ENCODE data around the gene SUPV3L1. TPM values are rescaled to one million over a fixed set of nuclear protein-coding genes. Genes with fewer than 3 reads are reported as not detected.

SUPV3L1 gene
- total and polyA plus RNA-seq, 2 of the 8 experiments (the other 6 are each of a cell fraction or from before 2014, with no cell fraction given) = 34.6 to 45.6 TPM

DNA sequence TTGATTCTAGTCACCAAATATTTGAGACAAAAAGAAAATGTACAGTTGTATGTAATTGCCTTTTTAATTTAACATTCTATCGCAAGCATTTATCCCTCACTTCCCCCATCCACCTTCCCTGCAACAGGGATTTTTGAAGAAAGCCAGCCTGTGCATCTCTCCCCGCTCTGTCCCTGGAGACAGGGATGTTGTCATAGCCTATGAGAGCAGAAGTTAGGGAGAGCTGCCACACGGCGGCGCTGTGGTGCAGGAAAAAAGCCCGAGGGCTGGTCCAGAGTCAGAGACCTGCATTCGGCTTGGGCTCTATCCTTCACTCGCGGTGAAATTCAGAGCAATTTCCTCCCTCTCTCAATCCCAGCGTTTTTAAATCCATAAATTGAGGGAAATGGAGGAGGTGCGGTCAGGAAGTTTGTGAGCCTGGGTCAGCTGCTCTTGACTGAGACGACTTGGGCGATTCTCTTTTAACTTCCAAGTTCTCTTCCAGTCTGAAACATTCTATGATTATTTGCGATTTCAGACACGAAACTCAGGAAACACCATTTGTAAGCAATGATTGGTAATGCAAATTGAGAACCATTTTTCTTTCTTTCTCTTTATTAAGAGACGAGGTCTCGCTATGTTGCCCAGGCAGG lies 57.6 kb downstream of the SUPV3L1 start:
- Histone ChIP-seq H3K9ac (replicated peaks in 1 of 4; ENCODE audit: extremely low read depth in 1 of 4, low read depth in 3 of 4, low read length in 3 of 4) (no peak overlapping the region), H3K18ac (ENCODE audit: extremely low read depth, low read length) (no peak overlapping the region), H2BK120ac (replicated peaks; ENCODE audit: low read depth, low read length) (no peak overlapping the region), H3K36me3 (ENCODE audit: control insufficient read depth in 2 of 4, insufficient read depth in 4 of 4, low read length in 3 of 4) (no peaks in the 10 kb centered on the region), H4K91ac (replicated peaks; ENCODE audit: insufficient read length, low read length) (no peak overlapping the region), H3K14ac (ENCODE audit: insufficient read length) (no peak overlapping the region), H3K23ac (ENCODE audit: insufficient read length) (no peak overlapping the region), H2BK5ac (ENCODE audit: low read depth, low read length) (no peak overlapping the region), H2AFZ (ENCODE audit: low read length) (0 out of 2 replicates have a peak overlapping the region, but pooled peaks have one; percentile 62), H3K4me1 (replicated peaks in 1 of 4; ENCODE audit: control insufficient read depth in 3 of 4, insufficient read depth in 4 of 4, low read length in 3 of 4) (peaks cover 0 to 7% (median under 1%) of the 10 kb centered on the region in 4 experiments; a peak in 4 of 7 replicates), H3K4me3 (ENCODE audit: extremely low read depth in 1 of 4, insufficient read depth in 2 of 4, low read depth in 3 of 4, low read length in 4 of 4) (no peak overlapping the region), H3K27me3 (replicated peaks in 1 of 4; ENCODE audit: control insufficient read depth in 3 of 4, extremely low read depth in 1 of 4, insufficient read depth in 3 of 4, low read length in 3 of 4) (no peaks in the 10 kb centered on the region), H4K20me1 (replicated peaks in 1 of 2; ENCODE audit: control insufficient read depth in 1 of 2, insufficient read depth in 2 of 2, low read length in 2 of 2) (no peaks in the 10 kb centered on the region), H3K4me2 (ENCODE audit: insufficient read depth in 1 of 2, low read depth in 2 of 2, low read length in 2 of 2) (no peak overlapping the region), H3K9me3 (ENCODE audit: insufficient read depth in 2 of 2, low read depth in 1 of 2, low read length in 1 of 2) (no peaks in the 10 kb centered on the region), H4K8ac (ENCODE audit: extremely low read depth, insufficient read depth, low read length) (no peak overlapping the region; the same call in 1 of the 2 replicates), H2BK15ac (ENCODE audit: low read length) (no peak overlapping the region), H3K4ac (replicated peaks; ENCODE audit: insufficient read length, low read depth, low read length) (no peak overlapping the region), H3K79me1 (ENCODE audit: low read depth, low read length) (no peaks in the 10 kb centered on the region), H4K5ac (ENCODE audit: insufficient read length, low read depth, low read length) (no peak overlapping the region), H2BK12ac (ENCODE audit: low read depth, low read length) (no peak overlapping the region), H3K23me2 (ENCODE audit: low read depth, low read length) (no peaks in the 10 kb centered on the region), H3K27ac (ENCODE audit: low read depth, low read length) (no peak overlapping the region), H2BK20ac (ENCODE audit: low read length) (no peak overlapping the region; the same call in 1 of the 2 replicates), H3K56ac (replicated peaks; ENCODE audit: insufficient read length, low read depth, low read length) (no peak overlapping the region), H2AK5ac (ENCODE audit: low read depth, low read length) (no peak overlapping the region), H3K79me2 (ENCODE audit: control insufficient read depth in 1 of 2, insufficient read depth in 2 of 2, low read length in 2 of 2) (no peaks in the 10 kb centered on the region)
- WGBS, 2 experiments (ENCODE audit: extremely low coverage in 1 of 2, insufficient coverage in 1 of 2, insufficient read length in 1 of 2, insufficient replicate concordance in 2 of 2, low coverage in 1 of 2, low lambda C conversion rate in 2 of 2, missing lambda C conversion rate in 1 of 2) = 25% methylated on average over 17 of the region's 17 CpGs; no CpG with 5 or more reads in 1 of the 2 experiments
- CTCF ChIA-PET (ENCODE audit: partially characterized antibody) = interaction anchor here (0.6 to 8.1 kb wide), 14 partner anchors 8 to 168 kb away, joined by 3 to 66 read pairs (median 6); partner anchors contain the start of gene HK1
- DNase-seq (ENCODE audit: low read depth in 1 of 2, low spot score in 2 of 2) (peak; percentile 71 to 98), FAIRE-seq (peak; percentile 95)
- POLR2A ChIA-PET (ENCODE audit: partially characterized antibody) = no interaction called here
- TF ChIP-seq CEBPB (IDR thresholded peaks at IDR 0.05; ENCODE audit: low read depth, low read length) (peak; percentile 73), ASH2L (IDR thresholded peaks at IDR 0.05; ENCODE audit: low read length) (no peak), JUND (IDR thresholded peaks at IDR 0.05; ENCODE audit: low read length) (peak; percentile 43; the same call in 1 of the 2 replicates), SIN3A (conservative IDR thresholded peaks at IDR 0.05 in 1 of 2, IDR thresholded peaks at IDR 0.05 in 1 of 2; ENCODE audit: low read depth in 1 of 2, low read length in 2 of 2) (0 out of 4 replicates have a peak, but pooled peaks of 1 of the 2 experiments have one; percentile 59), BRCA1 (IDR thresholded peaks at IDR 0.05; ENCODE audit: low read depth, low read length) (peak; percentile 4; the same call in 1 of the 2 replicates), ZNF274 (IDR thresholded peaks at IDR 0.05; ENCODE audit: borderline replicate concordance, extremely low read depth, low read length) (no peak), ATF2 (IDR thresholded peaks at IDR 0.05; ENCODE audit: low read length) (peak; percentile 91), CTCF (IDR thresholded peaks at IDR 0.05; ENCODE audit: control extremely low read depth in 1 of 3, insufficient read depth in 1 of 3, low read depth in 1 of 3, low read length in 3 of 3) (peak; percentile 86 to 97 (median 94))

Measured in H1 (cell line).